GM18870 (cell line): ENCODE measurements around the gene ERO1B.

Experiments
- ATAC-seq: cut with Tn5 transposase; IDR thresholded peaks from one replicate; pipeline ENCODE4 v1.9.1; 2021; ENCODE audit warnings: moderate library complexity; ENCODE audit not compliant: unreplicated experiment

The ERO1B gene

DNA sequence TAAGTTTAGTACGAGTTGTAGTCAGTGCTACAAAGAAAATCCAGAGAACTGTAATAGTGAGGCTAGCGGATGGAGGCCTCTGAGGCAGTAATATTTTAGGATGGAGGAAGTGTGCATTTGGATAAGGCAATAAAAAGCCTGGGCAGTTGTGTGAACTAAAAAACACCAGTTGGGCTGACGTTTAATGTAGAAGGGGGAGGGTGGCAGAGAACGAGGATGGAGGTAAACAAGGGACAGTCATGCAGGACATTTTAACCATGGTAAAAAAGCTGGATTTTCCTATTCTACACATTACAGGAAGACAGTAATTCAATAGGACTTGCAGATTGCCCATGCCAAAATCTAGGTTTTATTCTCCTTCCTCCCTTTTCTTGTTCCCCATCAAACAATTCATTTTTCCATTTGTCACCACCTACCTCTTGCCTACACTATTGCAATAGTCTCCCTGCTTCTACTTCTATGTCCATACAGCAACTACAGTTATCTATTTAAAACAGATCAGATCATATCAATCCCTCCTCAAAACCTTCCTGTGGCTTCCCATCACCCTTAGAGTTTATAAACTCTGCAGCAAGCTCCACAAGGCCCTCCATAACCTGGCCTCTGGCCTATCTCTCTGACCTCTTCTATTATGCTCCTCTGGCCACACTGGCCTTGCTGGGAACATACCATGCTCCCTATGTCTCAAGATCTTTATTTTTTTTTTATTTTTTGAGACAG is 27.7 kb downstream of the ERO1B start:
- no peak for ATAC-seq

DNA sequence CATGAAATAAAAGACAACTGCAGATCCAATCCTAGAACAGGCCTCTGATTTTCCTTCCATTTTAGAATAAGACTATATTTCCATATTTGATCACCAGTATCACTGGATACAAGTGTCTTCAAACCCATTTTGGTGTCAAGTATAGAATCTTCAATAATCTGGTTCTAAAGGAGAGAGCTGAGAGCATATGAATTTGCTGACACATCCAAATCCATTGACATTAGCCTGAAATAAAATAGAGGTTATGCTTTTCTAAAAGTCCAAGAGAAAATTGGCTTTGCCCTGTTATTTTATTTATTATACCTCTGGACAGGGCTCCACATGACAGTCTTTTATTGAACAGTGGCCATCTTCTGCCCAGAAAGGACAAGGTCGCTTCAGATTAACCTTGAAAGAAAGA is 28.6 kb downstream of the ERO1B start:
- ATAC-seq = no peak

DNA sequence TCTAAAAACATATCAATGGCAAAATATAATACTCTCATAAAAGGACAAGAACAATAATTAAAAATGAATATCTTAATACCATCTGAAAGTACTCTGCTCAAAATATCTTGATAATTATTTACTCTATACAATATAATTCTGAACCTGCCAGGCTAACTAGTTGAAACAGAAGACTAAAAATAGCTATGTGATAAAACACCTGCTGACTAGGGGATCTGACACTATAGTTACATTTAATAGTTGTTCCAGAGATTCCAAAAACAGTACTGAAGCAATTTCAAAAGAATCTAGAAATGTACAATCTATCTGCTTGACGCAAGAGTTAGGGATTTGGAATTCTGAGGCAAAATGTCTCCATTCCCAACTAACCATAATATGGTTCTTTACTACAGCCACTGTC is 30.2 kb downstream of the ERO1B start:
- no peak for ATAC-seq

DNA sequence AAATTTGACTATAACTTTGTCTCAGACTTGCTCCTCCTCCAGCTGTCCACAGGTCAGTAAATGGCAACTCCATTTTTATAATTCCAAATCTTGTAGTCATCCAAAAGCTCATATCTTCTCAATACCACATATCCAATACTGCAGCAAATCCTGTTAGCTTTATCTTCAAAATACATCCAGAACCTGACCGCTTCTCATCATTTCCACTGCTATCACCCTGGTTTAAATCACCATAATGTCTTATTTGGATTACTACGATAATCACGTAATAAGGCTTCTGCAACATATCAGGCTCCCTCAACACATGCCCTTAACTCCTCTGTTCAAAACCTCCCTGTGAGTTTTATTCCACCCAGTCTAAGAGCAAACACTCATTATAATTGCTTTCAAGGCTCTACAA is 34.5 kb downstream of the ERO1B start:
- no peak for ATAC-seq

DNA sequence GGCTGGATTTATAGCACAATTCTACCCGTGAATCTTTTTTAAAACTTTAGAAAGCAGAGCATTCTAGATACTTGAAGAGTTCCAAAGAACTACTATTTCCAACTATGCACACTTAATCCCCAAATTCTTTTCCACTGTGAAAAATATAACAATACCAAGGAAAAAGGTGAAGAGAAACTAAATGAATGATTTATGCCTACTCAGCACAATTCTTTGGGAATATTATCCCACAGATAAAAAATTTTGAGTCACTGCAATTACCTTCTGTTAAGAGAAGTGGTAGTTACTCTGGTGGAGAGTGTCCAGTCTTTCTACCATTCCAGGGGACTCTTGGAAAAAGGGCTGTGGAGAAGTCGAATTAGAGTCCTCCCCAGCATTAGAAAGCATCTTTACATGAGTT is 39.2 kb downstream of the ERO1B start:
- no peak for ATAC-seq

DNA sequence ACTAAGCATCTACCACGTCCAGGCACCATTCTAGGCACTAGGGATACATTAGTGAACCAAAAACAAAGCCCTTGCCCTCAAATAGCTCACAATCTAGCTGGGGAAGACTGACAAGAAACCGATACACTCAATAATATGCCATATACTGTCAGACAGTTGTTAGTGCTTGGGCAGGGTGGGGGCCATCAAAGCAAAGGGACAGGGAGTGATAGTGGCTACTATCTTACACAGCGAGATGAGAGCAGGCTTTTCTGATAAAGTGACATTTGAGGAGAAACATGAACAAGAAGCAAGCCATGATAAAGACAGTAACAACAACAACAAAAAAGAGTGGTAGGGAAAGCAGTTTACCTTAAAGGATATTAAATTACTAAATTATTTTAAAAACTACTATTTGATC is 41.1 kb downstream of the ERO1B start:
- no peak for ATAC-seq

DNA sequence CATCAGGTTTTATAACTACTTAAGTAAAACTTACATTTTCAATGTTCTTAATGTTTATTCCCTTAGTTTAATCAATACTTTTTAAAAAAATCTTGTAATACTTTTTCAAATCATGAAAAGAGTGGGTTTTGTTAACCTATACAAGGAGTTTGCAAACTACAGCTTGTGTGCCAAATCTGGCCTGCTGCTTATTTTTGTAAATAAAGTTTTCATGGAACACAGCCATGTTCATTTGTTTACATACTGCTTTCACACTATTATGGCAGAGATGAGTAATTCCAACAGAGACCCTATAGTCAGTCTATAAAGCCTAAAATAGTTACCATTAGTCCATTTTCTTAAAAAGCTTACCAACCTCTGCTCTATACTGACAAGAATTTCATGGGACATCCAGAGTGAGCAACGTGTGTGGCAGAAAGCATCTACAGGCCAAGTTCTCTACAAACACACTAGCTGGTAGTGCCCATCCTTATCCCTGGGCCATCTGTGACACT is 42.6 kb downstream of the ERO1B start:
- no peak for ATAC-seq

DNA sequence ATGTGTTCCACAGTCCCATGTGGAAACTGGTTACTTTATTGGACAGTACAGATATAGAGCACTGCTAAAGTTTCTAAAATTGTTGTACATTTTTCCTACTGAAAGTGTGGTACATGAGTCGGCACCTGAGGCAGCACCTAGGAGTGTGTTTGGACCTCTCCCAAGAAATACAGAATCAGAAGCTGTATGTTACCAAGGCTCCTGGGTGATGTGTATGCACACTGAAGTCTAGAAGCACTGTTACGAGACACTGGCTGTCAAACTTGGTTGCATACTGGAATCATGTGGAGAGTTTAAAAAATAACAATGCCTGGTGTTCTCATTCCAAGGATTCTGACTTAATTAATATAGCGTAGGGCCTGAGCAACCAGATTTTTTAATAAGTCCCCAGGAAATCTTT is 46.6 kb downstream of the ERO1B start:
- no peak for ATAC-seq

DNA sequence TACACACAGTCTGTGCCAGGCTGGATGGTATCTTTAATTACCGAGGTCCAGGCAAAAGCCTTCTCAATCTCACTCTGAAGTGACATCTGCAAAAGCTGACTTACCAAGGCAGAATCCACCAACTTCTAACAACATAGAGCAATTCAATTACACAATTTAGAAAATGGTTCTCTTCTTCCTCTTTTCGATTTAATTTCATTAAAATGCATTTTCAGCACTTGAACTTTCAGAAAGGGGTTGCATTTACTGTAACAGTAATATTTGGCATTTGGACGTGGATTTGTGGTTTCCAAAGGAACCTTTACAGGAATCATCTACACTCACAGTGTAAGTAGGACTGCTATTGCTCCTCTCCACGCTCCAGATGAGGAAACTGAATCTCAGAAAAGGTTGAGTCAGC is 53.3 kb downstream of the ERO1B start:
- ATAC-seq = no peak

DNA sequence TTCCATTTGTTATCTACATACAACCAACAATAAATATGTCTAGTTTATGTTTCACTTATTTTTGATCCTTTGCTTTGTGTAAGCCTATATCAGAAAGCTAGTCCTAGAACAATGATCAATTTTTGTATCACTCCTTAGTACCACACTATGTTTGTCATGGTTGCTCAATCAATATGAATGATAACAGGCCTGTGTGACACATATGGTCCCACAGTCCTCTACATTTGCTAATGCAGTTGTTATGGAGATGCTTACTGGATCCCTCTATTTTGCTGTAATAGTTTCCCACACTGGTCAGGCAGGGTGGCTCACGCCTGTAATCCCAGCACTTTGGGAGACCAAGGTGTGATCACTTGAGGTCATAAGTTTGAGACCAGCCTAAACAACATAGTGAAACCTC is 59.1 kb downstream of the ERO1B start:
- ATAC-seq = no peak

DNA sequence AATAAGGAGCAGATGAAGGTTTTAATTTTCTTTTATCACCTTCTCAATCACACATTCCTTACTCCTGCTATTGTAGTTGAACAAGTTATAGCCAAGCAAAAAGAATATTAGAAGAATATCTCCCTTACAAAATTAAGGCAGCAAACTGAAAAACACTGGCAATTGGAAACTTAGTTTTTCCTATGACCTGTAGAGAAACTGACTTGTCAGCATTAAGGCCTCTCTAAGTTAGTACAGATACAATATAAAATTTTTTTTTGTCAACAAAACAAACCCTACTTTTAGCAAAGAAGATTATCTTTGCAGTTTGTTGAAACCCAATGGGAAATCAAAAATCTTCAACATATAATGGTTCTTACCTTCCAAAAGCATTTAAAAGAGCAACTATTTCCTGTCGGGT is 61.3 kb downstream of the ERO1B start:
- ATAC-seq = no peak

DNA sequence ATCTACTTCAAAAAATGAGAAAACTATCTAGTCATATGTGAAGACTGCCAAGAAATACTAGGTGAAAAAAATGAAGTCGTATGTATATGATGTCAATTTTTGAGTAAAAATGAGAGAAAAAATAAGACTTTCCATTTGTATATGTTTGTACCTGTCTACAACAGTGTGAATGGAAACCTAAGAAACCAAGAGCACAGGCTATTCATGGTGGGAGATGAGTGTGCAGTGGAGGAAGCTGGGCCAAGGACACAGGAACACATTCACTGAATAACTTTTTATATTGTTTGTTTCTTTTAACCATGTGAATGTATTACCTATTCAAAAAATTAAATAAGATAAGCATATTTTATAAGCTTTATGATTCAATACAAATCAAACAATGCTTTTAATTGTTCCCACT is 67.0 kb downstream of the ERO1B start:
- ATAC-seq = no peak

DNA sequence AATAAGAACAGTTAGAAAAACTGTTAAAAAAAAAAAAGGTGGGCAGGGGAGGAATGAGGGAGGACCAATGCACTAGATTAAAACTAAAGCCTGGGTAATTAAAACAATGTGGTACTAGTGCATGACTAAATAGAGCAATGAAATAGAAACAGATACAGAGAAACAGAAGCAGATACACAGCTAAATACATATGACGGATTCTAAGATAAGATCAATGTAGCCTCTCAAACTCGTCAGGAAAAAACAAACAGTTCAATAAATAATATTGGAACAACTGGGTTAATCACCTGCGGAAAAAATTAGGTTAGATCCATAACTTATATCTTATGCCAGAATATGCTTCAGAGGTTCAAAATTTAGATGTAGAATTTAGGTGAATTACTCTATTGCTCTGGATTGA is 68.2 kb downstream of the ERO1B start:
- ATAC-seq = no peak

DNA sequence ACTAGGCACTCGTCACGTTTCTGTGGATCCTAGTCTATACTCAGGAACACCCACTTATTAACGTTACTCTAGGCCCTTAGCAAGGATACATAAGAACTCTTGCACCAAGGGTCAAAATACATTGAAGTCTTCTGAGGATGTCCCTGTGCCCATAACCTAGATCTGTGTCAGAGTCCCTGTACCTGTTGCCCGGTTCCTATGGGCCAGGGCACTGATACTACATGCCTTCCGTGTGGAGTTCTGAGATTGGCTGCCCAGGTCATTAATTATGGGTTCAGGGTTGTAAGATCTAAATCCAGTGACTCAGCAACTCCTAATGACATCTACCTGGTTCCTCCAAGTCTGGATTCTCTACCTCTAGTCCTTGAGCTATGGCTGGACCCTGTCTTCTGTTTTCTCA is 69.9 kb downstream of the ERO1B start:
- no peak for ATAC-seq

DNA sequence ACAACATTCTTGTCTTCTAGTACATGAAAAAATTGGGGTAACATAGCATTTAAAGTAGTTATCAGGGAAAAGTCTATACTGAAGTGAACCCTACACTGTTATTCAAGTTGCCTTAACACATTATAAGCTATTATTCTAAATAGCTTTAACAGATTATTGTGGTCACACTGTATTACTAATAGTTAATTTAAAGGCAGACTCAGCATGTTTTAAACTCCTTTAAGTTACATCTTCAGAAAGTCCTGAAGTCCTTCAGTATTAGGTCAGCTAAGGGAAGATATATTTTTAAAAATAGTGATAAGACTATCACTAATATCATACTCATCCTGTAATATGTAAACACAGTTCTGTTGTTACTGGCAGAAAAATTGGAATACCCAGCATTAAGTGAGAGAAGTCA is 72.0 kb downstream of the ERO1B start:
- no peak for ATAC-seq

DNA sequence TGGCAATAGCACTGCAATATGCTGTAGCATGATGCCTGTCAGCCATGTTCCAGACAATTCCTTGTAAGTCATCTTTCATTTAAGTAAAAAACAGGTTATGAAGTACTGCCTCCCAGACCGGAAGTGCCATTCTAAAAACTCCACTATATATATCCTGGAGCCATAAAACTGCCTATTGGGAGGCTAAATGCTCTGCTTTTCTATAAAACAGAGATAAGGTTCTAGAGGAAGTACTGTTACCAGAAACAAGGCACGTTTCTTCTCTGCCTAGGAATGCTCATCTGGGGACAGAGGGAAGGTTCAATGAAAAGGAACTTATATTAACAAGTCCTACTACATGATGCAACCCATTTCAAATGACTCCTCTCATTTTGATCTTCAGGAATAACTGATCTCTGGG is 72.6 kb downstream of the ERO1B start:
- no peak for ATAC-seq

DNA sequence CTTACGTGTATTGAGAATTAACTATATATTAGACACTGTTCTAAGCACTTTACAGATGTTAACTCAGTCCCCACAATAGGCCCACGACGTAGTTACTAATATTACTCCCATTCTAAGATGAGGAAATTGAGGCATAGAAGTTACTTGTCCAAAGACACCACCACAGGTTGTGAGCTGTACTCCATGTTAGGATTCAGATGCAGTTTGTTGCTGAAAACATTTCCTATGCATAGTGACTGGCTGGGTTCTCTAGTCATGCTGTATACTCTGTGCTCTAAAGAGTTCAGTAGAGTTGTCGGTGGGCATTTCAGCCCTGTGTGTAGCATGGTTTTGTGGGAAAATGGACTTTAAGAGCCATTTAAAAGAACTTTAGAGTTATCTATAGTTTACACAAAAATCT is 74.2 kb downstream of the ERO1B start:
- no peak for ATAC-seq

DNA sequence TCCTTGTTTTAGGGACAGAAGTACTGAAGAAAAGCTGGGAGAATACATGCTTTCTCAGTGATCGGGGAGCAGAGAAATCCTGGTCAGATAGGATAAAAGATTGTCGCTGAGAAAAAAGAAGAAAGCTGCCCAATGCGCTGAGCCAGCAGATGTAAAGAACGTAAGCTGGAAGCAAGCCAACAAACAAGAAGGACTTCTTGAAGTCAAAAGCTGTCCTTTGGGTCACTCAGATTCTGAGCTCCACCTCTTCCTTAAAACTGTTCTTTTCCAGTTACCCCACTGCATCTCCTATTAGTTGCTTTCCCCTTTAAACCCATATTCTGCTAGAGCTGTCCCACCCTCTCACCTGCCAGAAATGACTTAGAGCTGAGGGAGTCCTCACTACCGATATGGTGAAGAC is 74.6 kb downstream of the ERO1B start:
- no peak for ATAC-seq

DNA sequence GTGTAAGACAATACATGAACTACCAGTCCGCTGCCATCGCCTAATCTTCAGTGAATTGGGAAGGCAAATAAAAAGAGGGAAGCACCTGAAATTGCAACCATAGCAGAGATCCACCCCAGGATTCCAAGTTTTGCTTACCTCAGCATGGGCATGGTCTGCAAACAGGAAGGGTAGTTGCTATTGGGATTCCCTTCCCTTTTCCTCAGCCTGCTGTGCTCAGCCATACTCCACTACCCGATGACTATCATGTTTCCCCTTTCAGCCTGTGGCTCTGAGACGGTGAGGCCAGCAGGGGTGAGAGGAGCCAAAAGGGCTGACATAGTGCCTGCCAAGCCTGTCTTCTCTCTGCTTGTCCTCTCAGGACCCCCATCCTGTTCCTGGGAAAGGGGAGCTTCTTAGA is 75.2 kb downstream of the ERO1B start:
- no peak for ATAC-seq

DNA sequence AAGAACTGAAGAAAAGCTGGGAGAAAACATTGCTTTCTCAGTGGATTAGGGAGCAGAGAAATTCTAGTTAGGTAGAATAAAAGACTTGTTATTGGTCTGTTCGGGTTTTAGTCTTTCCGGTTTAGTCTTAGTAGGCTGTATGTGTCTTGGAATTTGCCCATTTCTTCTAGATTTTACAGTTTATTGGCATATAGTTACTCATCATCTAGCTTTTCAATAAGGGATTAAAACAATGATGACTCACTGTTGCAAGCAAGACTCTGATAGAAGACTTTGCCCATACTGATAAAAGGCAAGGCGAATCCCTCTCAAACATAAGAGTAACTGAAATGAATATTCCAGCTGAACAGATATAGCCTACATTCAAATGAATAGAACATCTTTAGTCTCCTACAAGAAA is 77.1 kb downstream of the ERO1B start:
- no peak for ATAC-seq

DNA sequence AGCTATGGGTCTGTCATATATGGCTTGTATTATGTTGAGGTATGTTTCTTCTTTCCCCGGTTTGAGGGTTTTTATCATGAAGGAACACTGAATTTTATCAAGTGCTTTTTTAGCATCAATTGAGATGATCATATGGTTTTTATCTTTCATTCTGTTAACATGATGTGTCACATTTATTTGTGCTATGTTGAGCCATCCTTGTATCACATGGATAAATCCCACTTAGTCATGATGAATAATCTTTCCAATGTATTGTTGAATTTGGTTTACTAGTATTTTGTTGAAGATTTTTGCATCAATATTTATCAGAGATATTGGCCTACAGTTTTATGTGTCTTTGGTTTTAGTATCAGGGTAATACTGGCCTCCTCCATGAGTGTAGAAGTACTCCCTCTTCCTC is 77.7 kb downstream of the ERO1B start:
- no peak for ATAC-seq

DNA sequence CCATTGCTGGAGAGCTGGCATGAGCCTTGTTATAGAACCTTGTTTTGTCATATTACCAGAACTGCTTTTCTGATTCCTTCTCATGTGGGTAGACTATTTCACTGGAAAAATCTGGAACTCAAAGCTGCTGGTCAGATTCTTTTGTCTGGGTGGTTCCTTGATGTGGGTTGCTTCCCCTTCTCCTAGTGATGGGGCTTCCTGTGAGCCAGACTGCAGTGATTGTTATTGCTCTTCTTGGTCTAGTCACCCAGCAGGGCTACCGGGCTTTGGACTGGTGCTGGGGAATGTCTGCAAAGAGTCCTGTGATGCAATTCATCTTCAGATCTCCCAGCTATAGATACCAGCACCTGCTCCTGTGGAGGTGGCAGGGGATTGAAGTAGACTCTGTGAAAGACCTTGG is 80.0 kb downstream of the ERO1B start:
- ATAC-seq = no peak

DNA sequence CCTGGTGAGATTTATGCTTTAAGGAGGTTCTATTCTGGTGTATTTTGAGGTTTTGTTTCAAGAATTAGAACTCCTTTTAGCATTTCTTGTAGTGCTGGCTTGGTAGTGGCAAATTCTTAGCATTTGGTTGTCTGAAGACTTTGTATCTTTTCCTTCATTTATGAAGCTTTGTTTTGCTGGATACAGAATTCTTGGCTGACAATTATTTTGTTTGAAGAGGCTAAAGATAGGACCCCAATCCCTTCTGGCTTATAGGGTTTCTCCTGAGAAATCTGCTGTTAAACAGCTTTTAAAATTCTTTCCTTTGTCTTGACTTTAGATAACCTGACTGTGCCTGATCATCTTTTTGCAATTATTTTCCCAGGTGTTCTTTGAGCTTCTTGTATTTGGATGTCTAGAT is 80.8 kb downstream of the ERO1B start:
- ATAC-seq = no peak
